ENCODE data around the gene NAA11. TPM values are rescaled to one million over a fixed set of nuclear protein-coding genes. Genes with fewer than 3 reads are reported as not detected.

The NAA11 gene
- not detected in 2 replicates for total RNA-seq

DNA sequence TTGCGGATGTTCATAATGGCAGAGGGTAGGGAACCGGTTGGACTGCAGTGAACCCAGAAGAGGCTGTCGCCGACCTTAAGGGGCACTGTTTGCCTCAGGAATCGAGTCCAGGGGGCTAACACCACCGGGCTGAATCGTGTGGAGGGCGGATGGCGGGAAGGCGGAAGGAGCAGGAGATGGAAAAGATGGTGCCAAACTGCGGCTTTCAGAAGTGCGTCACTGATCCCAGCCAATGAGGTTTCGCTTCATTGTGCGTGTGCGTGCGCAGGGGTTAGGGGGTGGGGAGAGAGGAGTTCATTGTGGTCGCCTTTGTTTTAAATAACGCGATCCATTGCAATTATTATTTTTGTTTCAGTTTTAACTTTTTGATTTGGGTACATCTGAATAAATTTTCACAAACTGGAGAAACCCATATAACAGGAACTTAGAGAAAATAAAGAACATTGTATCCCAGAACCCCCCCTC lies at the start of gene NAA11:
Gene NAA11, minus strand, starts transcription at position 198 of the 465 bp plus-strand sequence. Its CDS starts 184 bp downstream, at position 14.

Other genes starting within 250 kb of the NAA11 start
- not detected in 2 replicates for gene GK2, start 82.2 kb upstream of the NAA11 start, total RNA-seq

Measured in vein endothelial cell (primary cell).